ENCODE measurements around the gene SLC25A23.

- TF ChIP-seq, protein P1, sequence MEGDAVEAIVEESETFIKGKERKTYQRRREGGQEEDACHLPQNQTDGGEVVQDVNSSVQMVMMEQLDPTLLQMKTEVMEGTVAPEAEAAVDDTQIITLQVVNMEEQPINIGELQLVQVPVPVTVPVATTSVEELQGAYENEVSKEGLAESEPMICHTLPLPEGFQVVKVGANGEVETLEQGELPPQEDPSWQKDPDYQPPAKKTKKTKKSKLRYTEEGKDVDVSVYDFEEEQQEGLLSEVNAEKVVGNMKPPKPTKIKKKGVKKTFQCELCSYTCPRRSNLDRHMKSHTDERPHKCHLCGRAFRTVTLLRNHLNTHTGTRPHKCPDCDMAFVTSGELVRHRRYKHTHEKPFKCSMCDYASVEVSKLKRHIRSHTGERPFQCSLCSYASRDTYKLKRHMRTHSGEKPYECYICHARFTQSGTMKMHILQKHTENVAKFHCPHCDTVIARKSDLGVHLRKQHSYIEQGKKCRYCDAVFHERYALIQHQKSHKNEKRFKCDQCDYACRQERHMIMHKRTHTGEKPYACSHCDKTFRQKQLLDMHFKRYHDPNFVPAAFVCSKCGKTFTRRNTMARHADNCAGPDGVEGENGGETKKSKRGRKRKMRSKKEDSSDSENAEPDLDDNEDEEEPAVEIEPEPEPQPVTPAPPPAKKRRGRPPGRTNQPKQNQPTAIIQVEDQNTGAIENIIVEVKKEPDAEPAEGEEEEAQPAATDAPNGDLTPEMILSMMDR (IDR thresholded peaks at IDR 0.05; ENCODE audit: borderline replicate concordance, extremely low read depth, low read length, poor library complexity, severe bottlenecking) = no peak
- no peak for TF ChIP-seq EZH2 (IDR thresholded peaks at IDR 0.05; ENCODE audit: borderline replicate concordance, low read depth, low read length, severe bottlenecking)
These were observed 35.9 kb downstream of the SLC25A23 start for GRCh38 chr19:6423499-6424194.
